HepG2 (cell line): ENCODE results near the gene THADA. TPM values are rescaled to one million over a fixed set of nuclear protein-coding genes. Genes with fewer than 3 reads are reported as not detected.
A peak's percentile ranks its signal among the peaks of the same experiment; 100 is the strongest.

Source experiments
- ATAC-seq: fragments of 200-7000 bp; cut with Tn5 transposase; 3 replicates; pipeline ENCODE4 v1.9.1; 2020; ENCODE audit warnings: mild to moderate bottlenecking, moderate library complexity
- BruUV-seq: library from RNA; stranded (reverse); fragments of 400-500 nt; replicated peaks from 2 replicates; lab custom pipeline; 2021; lab: Mats Ljungman, UMichigan
- CTCF ChIA-PET: fragments of 300-600 bp; formaldehyde crosslinking; extraction: SDS; loops from one replicate; lab custom pipeline; 2021; ENCODE audit warnings: low total read pairs, inconsistent platforms, low intra/inter-chr PET ratio; lab: Yijun Ruan, JAX
- POLR2A ChIA-PET: fragments of 350-600 bp; sonication (Branson Sonifier 250); formaldehyde crosslinking; loops from one replicate; lab custom pipeline; 2020; ENCODE audit warnings: antibody characterized with exemption, inconsistent platforms; lab: Yijun Ruan, JAX
- DNase-seq: peaks from one replicate; pipeline ENCODE4 v3.0.0-alpha.2; 2015; ENCODE audit warnings: low spot score
- FAIRE-seq: peaks from 3 replicates; lab custom pipeline; 2011; peaks lifted over from hg19 to GRCh38; lab: Jason Lieb, UNC
- H2AFZ ChIP-seq: one replicate; pipeline ENCODE4 v1.6.1; 2011; ENCODE audit warnings: low read length, inconsistent platforms
- H3K27ac ChIP-seq: fragments of 300-600 bp; 3 replicates; pipeline ENCODE4 v1.8.0; 2011; ENCODE audit warnings: mixed run types, mild to moderate bottlenecking, mixed read lengths, low read length, inconsistent platforms; ENCODE audit not compliant: insufficient read depth; ENCODE audit errors: extremely low read length
- H3K27me3 ChIP-seq, 2 experiments: fragments of 200-600 bp in 1 of 2; 2 replicates in 1 of 2; 3 replicates in 1 of 2; pipeline versions ENCODE4 v1.6.0 to v1.8.0; 2011; ENCODE audit warnings: low read length in 2 of 2, mild to moderate bottlenecking in 2 of 2, moderate library complexity in 2 of 2, inconsistent platforms in 1 of 2; ENCODE audit not compliant: insufficient read depth in 2 of 2, control insufficient read depth in 1 of 2
- H3K36me3 ChIP-seq, 2 experiments: fragments of 200-600 bp in 1 of 2; replicated peaks in 1 of 2; 2 replicates in 1 of 2; 3 replicates in 1 of 2; pipeline versions ENCODE4 v1.5.1 to v1.8.0; 2011; ENCODE audit warnings: low read length in 2 of 2, inconsistent platforms in 1 of 2; ENCODE audit not compliant: insufficient read depth in 2 of 2, control insufficient read depth in 1 of 2
- H3K4me1 ChIP-seq: 2 replicates; pipeline ENCODE4 v1.5.1; 2012; ENCODE audit warnings: low read length, inconsistent platforms; ENCODE audit not compliant: insufficient read depth
- H3K4me2 ChIP-seq: 2 replicates; pipeline ENCODE4 v1.6.0; 2011; ENCODE audit warnings: low read depth, low read length, inconsistent platforms
- H3K4me3 ChIP-seq, 3 experiments: fragments of 200-600 bp in 1 of 3; sonication (generic), shearing (Covaris generic) in 1 of 3; replicated peaks in 1 of 3; 2 replicates each; pipeline ENCODE4 v1.5.1; 2011 to 2016; ENCODE audit warnings: low read length in 3 of 3, inconsistent platforms in 2 of 3, low read depth in 2 of 3, mild to moderate bottlenecking in 2 of 3, control low read depth in 1 of 3, mixed read lengths in 1 of 3; ENCODE audit not compliant: insufficient read depth in 1 of 3
- H3K79me2 ChIP-seq: one replicate; pipeline ENCODE4 v1.6.1; 2011; ENCODE audit warnings: low read length, inconsistent platforms; ENCODE audit not compliant: insufficient read depth
- H3K9ac ChIP-seq: 2 replicates; pipeline ENCODE4 v1.6.0; 2011; ENCODE audit warnings: mild to moderate bottlenecking, low read depth, low read length, inconsistent platforms; ENCODE audit not compliant: insufficient read depth
- H3K9me3 ChIP-seq: 2 replicates; pipeline ENCODE4 v1.5.1; 2012; ENCODE audit warnings: mild to moderate bottlenecking, low read length
- H4K20me1 ChIP-seq: 2 replicates; pipeline ENCODE4 v1.6.0; 2011; ENCODE audit warnings: inconsistent platforms, mild to moderate bottlenecking, low read length, moderate library complexity; ENCODE audit not compliant: insufficient read depth
- ATF4 ChIP-seq, 2 experiments: fragments of 450-650 bp in 1 of 2; sonication (generic) in 1 of 2; formaldehyde crosslinking; IDR thresholded peaks; 2 replicates each; pipeline versions ENCODE4 v1.5.0 to v1.8.0; 2020 to 2022; ENCODE audit warnings: mild to moderate bottlenecking in 1 of 2, missing genetic modification reagents in 1 of 2
- GATAD1 ChIP-seq: IDR thresholded peaks from 2 replicates; pipeline ENCODE4 v1.6.1; 2016; ENCODE audit warnings: missing genetic modification reagents, missing compliant biosample characterization
- HNF4G ChIP-seq, 2 experiments: sonication (generic) in 1 of 2; formaldehyde crosslinking in 1 of 2; IDR thresholded peaks; 2 replicates each; pipeline versions ENCODE4 v1.4.0 to v1.6.1; 2011 to 2020; ENCODE audit warnings: borderline replicate concordance in 2 of 2, low read depth in 2 of 2, mild to moderate bottlenecking in 2 of 2, low read length in 1 of 2, missing genetic modification reagents in 1 of 2, moderate library complexity in 1 of 2
- KLF9 ChIP-seq: IDR thresholded peaks from 2 replicates; pipeline ENCODE4 v1.6.1; 2016; ENCODE audit warnings: low read depth
- NR2F6 ChIP-seq, 2 experiments: IDR thresholded peaks; 2 replicates each; pipeline ENCODE4 v1.6.1; 2016; ENCODE audit warnings: antibody characterized with exemption in 1 of 2, mild to moderate bottlenecking in 1 of 2
- RELA ChIP-seq: sonication (generic); formaldehyde crosslinking; IDR thresholded peaks from 2 replicates; pipeline ENCODE4 v1.4.0; 2020; ENCODE audit warnings: missing genetic modification reagents
- SAP130 ChIP-seq: IDR thresholded peaks from 2 replicates; pipeline ENCODE4 v1.6.1; 2016; ENCODE audit warnings: low read depth
- SMARCC2 ChIP-seq: fragments of 450-650 bp; IDR thresholded peaks from 2 replicates; pipeline ENCODE4 v1.6.1; 2017; ENCODE audit warnings: antibody characterized with exemption, mild to moderate bottlenecking
- SOX13 ChIP-seq, 3 experiments: fragments of 450-650 bp in 1 of 3; sonication (generic) in 1 of 3; formaldehyde crosslinking in 1 of 3; IDR thresholded peaks in 2 of 3; conservative IDR thresholded peaks in 1 of 3; 2 replicates each; pipeline versions ENCODE4 v1.5.0 to v1.6.1; 2016 to 2020; ENCODE audit warnings: antibody characterized with exemption in 1 of 3, mild to moderate bottlenecking in 1 of 3, missing compliant biosample characterization in 1 of 3, missing genetic modification reagents in 1 of 3, moderate library complexity in 1 of 3
- TOE1 ChIP-seq: sonication (generic); formaldehyde crosslinking; IDR thresholded peaks from 2 replicates; pipeline ENCODE4 v1.4.0; 2020; ENCODE audit warnings: mild to moderate bottlenecking, missing genetic modification reagents
- TSC22D2 ChIP-seq: sonication (generic); formaldehyde crosslinking; IDR thresholded peaks from 2 replicates; pipeline ENCODE4 v1.5.1; 2020; ENCODE audit warnings: missing genetic modification reagents, mild to moderate bottlenecking, borderline replicate concordance
- ZBTB14 ChIP-seq: sonication (generic); formaldehyde crosslinking; IDR thresholded peaks from 2 replicates; pipeline ENCODE4 v1.4.0; 2020; ENCODE audit warnings: missing genetic modification reagents
- ZBTB2 ChIP-seq: sonication (generic); formaldehyde crosslinking; IDR thresholded peaks from 2 replicates; pipeline ENCODE4 v1.8.0; 2022; ENCODE audit warnings: low read depth, missing genetic modification reagents
- ZNF281 ChIP-seq: sonication (generic); formaldehyde crosslinking; IDR thresholded peaks from 2 replicates; pipeline ENCODE4 v1.4.0; 2020; ENCODE audit warnings: missing genetic modification reagents, borderline replicate concordance
- ZNF30 ChIP-seq: sonication (generic); formaldehyde crosslinking; IDR thresholded peaks from 2 replicates; pipeline ENCODE4 v1.5.0; 2020; ENCODE audit warnings: mild to moderate bottlenecking, missing genetic modification reagents
- ZNF547 ChIP-seq: sonication (generic); formaldehyde crosslinking; IDR thresholded peaks from 2 replicates; pipeline ENCODE4 v1.5.1; 2020; ENCODE audit warnings: mild to moderate bottlenecking, missing genetic modification reagents
- WGBS: methylation state at CpG from one replicate; pipeline ENCODE4 v1.1.6; 2017; ENCODE audit warnings: low lambda C conversion rate; 5-methylcytosine and 5-hydroxymethylcytosine counted together
- in situ Hi-C: cut with HindIII; loops from 2 replicates; pipeline ENCODE4 v1.10.0; 2017; ENCODE audit warnings: low pct_unique_long_range_greater_than_20kb; ENCODE audit not compliant: extremely low pct_ligation_motif_present
- intact Hi-C: fragments of 100-400 bp; cut with micrococcal nuclease; formaldehyde crosslinking; loops from one replicate; pipeline ENCODE4 v1.10.0; 2022; ENCODE audit not compliant: unreplicated experiment
- polyA plus RNA-seq, 8 experiments: library from polyadenylated mRNA; depleted of rRNA in 3 of 8; stranded (reverse) in 7 of 8; unstranded in 1 of 8; fragments of >200 nt; fragmentation: Illumina TruSeq in 4 of 8; extraction: Trizol in 4 of 8; gene quantifications; 2 replicates each; pipeline versions ENCODE4 v1.2.1 to v1.2.3, GENCODE V29; 2011 to 2016; ENCODE audit warnings: low read depth in 4 of 8, missing spikeins in 1 of 8, mixed read lengths in 1 of 8; ENCODE audit not compliant: insufficient read depth in 1 of 8
- total RNA-seq, 5 experiments: library from RNA; depleted of rRNA; stranded (reverse); fragments of >200 nt; fragmentation: Illumina TruSeq; extraction: Trizol; gene quantifications; 2 replicates each; pipeline ENCODE4 v1.2.3, GENCODE V29; 2016; ENCODE audit warnings: low read depth in 1 of 5

Gene THADA
- total and polyA plus RNA-seq, 2 of the 13 experiments (the other 11 are each of a cell fraction or from before 2014, with no cell fraction given) = 12.7 to 21.7 TPM

GRCh38 chr2:43423941-43424261 is 171.9 kb downstream of the THADA start (continued):
- TF ChIP-seq ATF4 (CRISPR knock-in tag; IDR thresholded peaks at IDR 0.05) (no peak), HNF4G (IDR thresholded peaks at IDR 0.05; ENCODE audit: borderline replicate concordance, low read depth, low read length) (no peak), HNF4G (CRISPR knock-in tag; IDR thresholded peaks at IDR 0.05; ENCODE audit: borderline replicate concordance, low read depth) (0 out of 2 replicates have a peak, but pooled peaks have one; percentile 15), NR2F6 (IDR thresholded peaks at IDR 0.05) (peak; percentile 57; the same call in 1 of the 2 replicates), NR2F6 (CRISPR knock-in tag; IDR thresholded peaks at IDR 0.05) (no peak), KLF9 (peak; percentile 29; the same call in 1 of the 2 replicates), TOE1 (CRISPR knock-in tag) (0 out of 2 replicates have a peak, but pooled peaks have one; percentile 23), GATAD1 (CRISPR knock-in tag) (peak; percentile 54; the same call in 1 of the 2 replicates)

- Histone ChIP-seq H3K27me3 (no peaks in the 10 kb centered on the region), H3K4me3 (no peak overlapping the region), H2AFZ (no peak overlapping the region), H3K27ac (no peak overlapping the region), H3K9me3 (no peaks in the 10 kb centered on the region), H3K9ac (no peak overlapping the region), H3K4me2 (0 out of 2 replicates have a peak overlapping the region, but pooled peaks have one; percentile 1), H4K20me1 (no peaks in the 10 kb centered on the region), H3K4me1 (peaks cover 81% of the 10 kb centered on the region), H3K36me3 (no peaks in the 10 kb centered on the region), H3K79me2 (no peaks in the 10 kb centered on the region)
- BruUV-seq = no TSS peak
- 92% methylated on average over 1 of the region's 1 CpG for WGBS
- ChIA-PET CTCF (no interaction called here), POLR2A (interaction anchor here (1.4 kb wide), 1 partner anchor 31 kb away, joined by 5 read pairs; no protein-coding TSS in a partner anchor)
- FAIRE-seq (no peak), DNase-seq (no peak), ATAC-seq (no peak)
- intact Hi-C loops (loop anchor here (5.0 kb wide), 1 partner anchor 36 kb away; no protein-coding TSS in a partner anchor), in situ Hi-C loops (no loop called here)
- no peak for TF ChIP-seq ZNF30 (CRISPR knock-in tag)
- TF ChIP-seq ZNF281 (CRISPR knock-in tag) = peak; percentile 69; the same call in 1 of the 2 replicates
- TF ChIP-seq TSC22D2 (CRISPR knock-in tag) = 0 out of 2 replicates have a peak, but pooled peaks have one; percentile 58
- no peak for TF ChIP-seq ZBTB2 (CRISPR knock-in tag)
- 0 out of 2 replicates have a peak, but pooled peaks have one; percentile 17 for TF ChIP-seq SAP130
- TF ChIP-seq RELA = no peak
- TF ChIP-seq SOX13 (IDR thresholded peaks at IDR 0.05) = no peak
- TF ChIP-seq SOX13 (CRISPR knock-in tag; conservative IDR thresholded peaks at IDR 0.05 in 1 of 2, IDR thresholded peaks at IDR 0.05 in 1 of 2) = 0 out of 4 replicates have a peak, but pooled peaks of 1 of the 2 experiments have one; percentile 5
- TF ChIP-seq ZNF547 = no peak
- no peak for TF ChIP-seq SMARCC2
- no peak for TF ChIP-seq ZBTB14 (CRISPR knock-in tag)
Observed at GRCh38 chr2:43421194-43421593, 174.6 kb downstream of the THADA start.
